GM18520 (cell line): ENCODE measurements around the gene TMED10.
"Not testable (repeated sequence)": the region's sequence is repeated elsewhere in the genome, so short reads cannot be mapped to it uniquely, and the experiment has no call there.

ENCODE experiments used
- ATAC-seq: cut with Tn5 transposase; IDR thresholded peaks from one replicate; pipeline ENCODE4 v1.9.1; 2021; ENCODE audit not compliant: unreplicated experiment

The TMED10 gene

GRCh38 chr14:75191100-75191499, 14.7 kb upstream of the TMED10 start:
- no peak for ATAC-seq

- no peak for ATAC-seq
These were observed 13.6 kb upstream of the TMED10 start for GRCh38 chr14:75190023-75190422.

- no peak for ATAC-seq
These were observed 12.3 kb upstream of the TMED10 start for GRCh38 chr14:75188520-75189268.

DNA sequence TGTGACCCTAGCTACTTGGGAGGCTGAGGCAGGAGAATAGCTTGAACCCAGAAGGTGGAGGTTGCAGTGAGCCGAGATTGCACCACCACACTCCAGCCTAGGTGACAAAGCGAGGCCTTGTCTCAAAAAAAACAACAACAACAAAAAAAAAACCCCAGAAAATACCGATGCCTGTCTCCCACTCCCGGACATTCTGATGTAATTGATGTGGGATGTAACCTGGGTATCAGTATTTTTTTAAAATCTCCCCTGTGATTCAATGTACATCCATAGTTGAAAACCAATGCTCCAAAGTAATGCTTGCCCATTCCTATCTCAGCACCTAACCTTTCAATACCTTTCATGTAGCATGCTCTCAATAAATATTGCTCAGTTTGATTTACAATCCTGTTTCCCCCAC, 11.7 kb upstream of the TMED10 start:
- no peak for ATAC-seq

- ATAC-seq: no peak
These were observed 10.5 kb upstream of the TMED10 start for GRCh38 chr14:75186953-75187352.

- ATAC-seq: no peak
These were observed 9.0 kb upstream of the TMED10 start for GRCh38 chr14:75185251-75186040.

DNA sequence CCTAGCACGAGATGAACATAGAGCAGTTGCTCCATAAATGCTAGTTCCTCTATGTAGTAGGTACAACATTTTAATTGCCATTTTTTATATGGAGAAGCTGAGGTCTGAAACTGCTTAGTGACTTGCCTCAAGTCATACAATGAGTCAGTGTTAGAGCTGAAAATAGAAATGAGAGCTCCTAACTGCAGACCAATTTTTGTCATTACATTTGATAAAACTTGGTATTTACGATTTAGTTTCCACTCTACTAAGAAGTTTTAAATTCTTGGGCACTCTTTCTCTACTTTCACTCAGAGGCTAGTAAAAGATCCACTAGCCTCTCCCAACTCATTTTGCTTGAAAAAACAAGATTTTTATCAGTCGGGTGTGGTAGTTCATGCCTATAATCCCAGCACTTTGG, 8.1 kb upstream of the TMED10 start:
- ATAC-seq: no peak

DNA sequence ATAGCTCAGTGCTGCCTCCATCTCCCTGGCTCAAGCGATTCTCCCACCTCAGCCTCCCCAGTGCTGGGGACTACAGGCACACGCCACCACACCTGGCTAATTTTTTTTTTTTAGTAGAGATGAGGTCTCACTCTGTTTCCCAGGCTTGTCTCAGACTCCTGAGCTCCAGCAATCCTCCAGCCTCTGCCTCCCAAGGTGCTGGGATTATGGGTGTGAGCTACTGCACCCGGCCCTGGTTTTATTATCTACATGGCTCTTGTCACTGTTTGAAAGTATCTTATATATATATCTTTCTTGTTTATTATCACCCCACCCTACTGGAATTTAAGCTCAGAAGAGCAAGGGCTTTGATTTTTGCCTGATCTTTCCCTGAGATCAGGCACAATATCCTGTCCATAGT, 7.6 kb upstream of the TMED10 start:
- ATAC-seq: no peak

DNA sequence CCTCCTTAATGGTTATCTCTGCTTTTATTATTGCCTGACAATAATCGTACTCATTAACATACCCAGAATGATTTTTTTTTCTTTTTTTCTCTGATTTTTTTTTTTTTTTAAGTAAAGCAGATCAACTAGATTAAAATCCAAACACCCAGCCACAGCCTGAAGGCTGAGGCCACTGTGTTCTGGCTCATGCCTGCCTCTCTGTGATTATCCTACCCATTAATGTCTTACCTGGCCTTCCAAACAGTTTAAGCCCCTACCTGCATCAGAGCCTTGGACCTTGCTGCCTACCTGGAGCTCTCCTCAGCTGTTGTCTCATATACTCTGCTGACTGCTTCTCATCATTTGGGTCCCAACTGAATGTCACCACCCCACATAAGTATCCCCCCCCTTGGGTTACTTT, 6.8 kb upstream of the TMED10 start:
- ATAC-seq: no peak

- ATAC-seq: no peak
These were observed 6.4 kb upstream of the TMED10 start for GRCh38 chr14:75182821-75183220.

DNA sequence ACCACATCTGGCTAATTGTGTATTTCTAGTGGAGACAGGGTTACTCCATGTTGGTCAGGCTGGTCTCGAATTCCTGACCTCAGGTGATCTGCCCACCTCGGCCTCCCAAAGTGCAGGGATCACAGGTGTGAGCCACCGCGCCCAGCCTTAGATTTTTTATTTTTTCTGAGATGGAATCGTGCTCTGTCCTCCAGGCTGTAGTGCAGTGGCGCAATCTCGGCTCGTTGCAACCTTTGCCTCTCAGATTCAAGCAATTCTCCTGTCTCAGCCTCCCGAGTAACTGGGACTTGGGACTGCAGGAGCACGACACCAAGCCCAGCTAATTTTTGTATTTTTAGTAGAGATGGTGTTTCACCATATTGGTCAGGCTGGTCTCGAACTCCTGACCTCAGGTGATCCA, 5.8 kb upstream of the TMED10 start:
- not testable (repeated sequence) for ATAC-seq

DNA sequence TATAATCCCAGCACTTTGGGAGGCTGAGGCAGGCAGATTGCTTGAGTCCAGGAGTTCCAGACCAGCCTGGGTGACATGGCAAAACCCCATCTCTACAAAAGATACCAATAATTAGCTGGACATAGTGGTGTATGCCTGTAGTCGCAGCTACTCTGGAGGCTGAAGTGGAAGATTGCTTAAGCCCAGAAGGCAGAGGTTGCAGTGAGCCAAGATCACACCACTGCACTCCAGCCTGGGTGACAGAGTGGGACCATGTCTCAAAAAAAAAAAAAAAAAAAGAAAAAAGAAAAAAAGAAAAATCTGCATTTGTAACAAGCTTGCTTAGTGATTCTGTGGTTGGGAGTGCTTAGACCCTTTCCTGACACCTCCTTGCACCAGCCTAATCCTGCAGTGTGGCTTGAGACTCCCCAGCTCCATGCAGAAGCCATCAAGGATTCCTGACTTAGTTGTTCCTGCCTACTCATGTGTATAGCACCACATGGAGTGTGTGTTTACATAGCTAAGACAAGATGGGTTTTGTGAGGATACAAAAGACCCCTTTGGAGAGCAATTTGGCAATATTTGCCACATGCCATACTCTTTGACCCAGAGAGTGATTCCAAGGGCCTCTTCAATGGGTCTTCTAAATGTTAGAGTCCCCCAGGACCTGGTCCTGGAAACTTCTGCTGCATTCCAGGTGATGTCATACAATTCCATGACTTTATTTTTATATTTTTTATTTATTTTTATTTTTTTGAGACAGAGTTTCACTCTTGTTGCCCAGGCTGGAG, 5.1 kb upstream of the TMED10 start:
- no peak for ATAC-seq

- ATAC-seq: peak; percentile 3
These were observed 703 bp downstream of the TMED10 start for GRCh38 chr14:75175677-75176141.

GRCh38 chr14:75174066-75174465, 2.3 kb downstream of the TMED10 start:
- ATAC-seq: no peak

- ATAC-seq: no peak
These were observed 5.6 kb downstream of the TMED10 start for GRCh38 chr14:75170772-75171171.

DNA sequence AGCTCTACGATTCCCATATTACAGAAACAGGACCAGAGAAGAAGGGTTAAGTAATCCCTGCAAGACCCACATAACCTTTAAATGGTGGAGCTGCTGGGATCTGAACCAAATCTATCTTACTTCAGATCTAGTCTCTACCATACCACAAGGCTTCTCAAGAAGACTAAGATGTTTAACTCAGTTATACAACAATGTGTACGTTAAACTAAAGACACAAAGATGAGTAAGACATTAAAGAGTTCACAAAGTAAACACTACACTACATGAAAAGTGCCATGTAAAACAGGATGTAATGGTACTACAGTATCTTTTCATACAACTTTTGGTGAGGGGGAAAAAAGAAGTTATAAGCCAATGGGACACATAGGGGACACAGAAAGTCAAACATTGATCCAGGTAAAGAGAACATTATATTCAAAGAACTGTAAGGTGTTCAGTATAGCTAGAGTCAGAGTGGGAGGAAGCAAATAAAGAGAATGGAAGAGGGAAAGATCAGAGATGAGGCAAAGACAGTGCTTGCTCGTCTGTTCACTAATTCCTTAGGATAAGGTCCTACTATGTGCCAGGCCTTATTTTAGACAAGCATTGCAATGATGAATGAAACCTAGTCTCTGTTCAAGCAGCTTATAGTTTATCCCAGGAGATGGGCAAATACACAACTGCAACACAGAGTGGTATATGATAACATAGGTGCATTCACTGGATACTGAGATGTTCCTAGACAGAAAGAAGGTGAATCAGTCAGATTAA, 7.7 kb downstream of the TMED10 start:
- ATAC-seq: no peak

GRCh38 chr14:75167325-75167724, 9.1 kb downstream of the TMED10 start:
- no peak for ATAC-seq

GRCh38 chr14:75165586-75166391, 10.6 kb downstream of the TMED10 start:
- ATAC-seq: no peak

DNA sequence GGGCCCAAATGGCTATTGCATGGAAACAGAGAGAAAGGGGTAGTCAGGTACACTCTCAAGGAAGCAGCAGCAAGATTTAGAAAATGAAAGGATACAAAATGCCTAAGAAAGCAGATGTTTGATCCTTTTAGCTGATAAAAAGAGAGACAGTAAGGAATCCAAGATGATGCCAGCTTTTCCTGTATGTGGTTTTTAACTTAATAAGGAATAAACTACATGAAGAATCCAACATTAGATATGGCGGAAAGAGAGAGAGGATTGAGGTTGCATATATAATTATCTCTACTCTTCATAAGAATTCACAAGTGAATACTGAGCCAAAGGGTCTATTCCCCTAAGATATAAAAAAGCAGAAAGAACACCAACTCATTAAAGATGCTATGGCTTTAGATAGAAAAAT, 11.6 kb downstream of the TMED10 start:
- ATAC-seq: no peak

- no peak for ATAC-seq
These were observed 12.7 kb downstream of the TMED10 start for GRCh38 chr14:75163677-75164076.
